GM18873 (cell line): ENCODE measurements around the gene KRT78.

Source experiments
- ATAC-seq: cut with Tn5 transposase; IDR thresholded peaks from one replicate; pipeline ENCODE4 v1.9.1; 2021; ENCODE audit warnings: mild to moderate bottlenecking, moderate library complexity, moderate number of reproducible peaks; ENCODE audit not compliant: unreplicated experiment, low FRiP score

The KRT78 gene

DNA sequence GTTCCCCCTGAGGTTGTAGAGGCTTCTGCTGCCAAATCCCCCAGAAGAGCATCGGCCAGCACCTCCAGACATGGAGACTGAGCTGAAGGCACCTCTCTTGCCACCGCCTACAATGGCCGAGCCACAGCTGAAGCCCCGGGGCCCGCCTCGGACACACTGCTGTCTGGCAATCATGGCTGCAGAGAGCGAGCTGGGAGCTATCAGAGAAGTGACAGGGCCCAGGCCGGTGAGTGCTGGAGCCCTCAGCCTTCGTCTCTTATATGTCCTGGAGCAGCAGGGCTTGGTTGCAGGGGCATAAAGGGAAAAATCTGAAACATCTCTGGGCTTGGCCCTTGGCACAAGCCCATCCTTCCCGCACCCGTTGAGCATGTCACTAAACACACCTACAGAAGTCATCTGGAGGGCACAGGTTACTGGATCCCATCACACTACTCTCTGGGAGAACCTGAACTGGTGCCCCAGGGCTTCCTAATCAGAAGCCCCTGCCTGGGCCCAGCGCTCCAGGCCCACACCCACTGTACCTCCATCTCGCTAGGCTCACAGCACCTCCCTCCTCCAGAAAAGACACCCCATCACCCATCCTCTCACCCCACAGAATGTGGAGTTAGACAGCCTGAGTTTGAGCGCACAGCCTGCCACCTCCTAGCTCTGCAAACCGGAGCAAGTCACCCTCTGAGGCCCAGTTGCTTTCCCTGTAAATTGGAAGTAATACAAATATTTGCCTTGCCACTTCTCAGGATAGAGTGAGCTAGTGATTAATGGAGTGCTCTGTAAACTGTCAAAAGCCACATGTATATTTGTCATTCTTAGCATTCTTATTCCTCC is 34.7 kb downstream of the KRT78 start, which contains the start of gene KRT4:
KRT4 (minus strand) TSS at position 232 of the 825 bp plus-strand sequence; CDS start at position 174, 58 bp downstream.
- ATAC-seq, result no peak

DNA sequence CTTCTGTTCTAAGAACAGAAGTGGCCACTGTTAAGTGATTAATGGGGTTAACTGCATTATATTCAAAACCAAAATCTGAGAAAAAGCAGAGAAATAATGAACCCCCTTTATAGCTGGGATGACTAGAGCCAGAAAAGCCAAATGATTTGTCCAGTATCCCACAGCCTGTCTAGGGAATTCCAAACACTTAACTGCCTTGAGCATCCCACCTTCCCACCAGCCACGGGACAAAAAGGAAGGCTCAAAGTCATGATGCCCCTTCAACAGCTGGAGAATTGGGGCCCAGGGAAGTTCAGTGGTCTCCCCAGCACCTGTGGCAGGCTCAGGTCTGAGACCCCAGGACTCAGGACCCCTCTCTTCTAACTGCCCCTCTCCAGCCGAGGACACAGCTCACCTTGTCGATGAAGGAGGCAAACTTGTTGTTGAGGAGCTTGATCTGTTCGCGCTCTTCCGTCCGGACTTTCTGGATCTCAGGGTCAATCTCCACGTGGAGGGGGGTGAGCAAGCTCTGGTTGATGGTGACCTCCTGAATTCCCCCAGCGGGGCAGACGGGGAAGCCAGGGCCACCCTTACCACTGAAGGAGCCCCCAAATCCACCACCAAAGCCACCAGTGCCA is 35.5 kb downstream of the KRT78 start:
- ATAC-seq, result no peak

GRCh38 chr12:52812749-52813148 is 36.0 kb downstream of the KRT78 start:
- ATAC-seq, result no peak

GRCh38 chr12:52812073-52812400 is 36.8 kb downstream of the KRT78 start:
- no peak for ATAC-seq

DNA sequence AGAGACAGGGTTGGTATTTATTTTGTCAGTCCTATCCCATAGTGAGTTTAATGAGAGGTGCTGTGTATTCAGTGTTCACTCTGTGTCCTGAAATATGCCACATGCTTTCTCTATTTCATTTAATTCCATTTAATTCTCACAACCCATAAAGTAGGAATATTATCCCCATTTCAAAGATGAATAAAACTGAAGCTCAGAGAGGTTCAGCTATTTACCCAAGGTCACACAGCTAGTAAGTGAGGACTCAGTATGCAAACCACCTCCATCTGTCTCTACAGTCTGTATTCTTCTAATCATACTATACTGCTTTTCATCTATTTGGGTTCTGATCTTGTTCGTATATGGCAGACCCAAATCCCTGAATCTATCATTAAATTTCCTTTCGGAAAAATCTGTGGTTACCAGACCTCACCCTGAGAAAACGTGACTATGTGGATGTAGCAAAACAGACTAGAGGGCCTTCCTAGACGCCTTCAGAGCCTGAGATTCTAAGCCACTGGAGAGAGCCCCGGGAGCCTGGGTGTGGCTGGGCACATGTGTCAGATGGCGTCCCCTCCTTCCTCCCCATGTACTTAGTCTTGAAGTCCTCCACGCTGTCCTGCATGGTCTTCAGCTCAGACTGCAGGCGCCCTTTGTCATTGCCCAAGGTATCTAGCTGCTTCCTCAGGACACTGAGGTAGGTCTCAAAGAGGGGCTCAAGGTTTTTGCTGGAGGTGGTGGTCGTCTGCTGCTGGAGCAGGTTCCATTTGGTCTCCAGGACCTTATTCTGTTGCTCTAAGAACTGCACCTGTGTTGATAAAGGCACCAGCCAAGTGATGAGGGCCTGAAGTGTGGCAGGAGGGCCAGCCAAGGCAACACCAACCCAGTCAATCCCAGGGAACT is 37.4 kb downstream of the KRT78 start:
- ATAC-seq, result no peak

DNA sequence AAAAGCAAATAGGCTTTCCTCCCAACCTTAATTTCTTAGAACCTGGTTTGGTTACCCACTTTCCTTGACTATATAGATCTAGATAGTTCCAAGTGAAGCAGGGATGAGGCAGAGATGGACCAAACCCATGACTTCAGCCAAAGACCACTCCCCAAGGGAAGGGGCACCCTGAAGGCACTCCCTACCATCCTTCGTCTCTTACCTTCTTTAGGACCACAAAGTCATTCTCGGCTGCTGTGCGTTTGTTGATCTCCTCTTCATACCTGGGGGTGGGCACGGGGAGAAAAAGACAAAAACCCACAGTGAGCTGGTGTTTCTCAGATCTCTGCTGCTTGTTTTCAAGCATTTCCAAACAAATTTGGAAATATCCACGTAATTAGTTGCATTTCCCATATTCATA is 38.2 kb downstream of the KRT78 start:
- ATAC-seq, result no peak

- no peak for ATAC-seq
These were observed 39.6 kb downstream of the KRT78 start for GRCh38 chr12:52809166-52809565.

- no peak for ATAC-seq
These were observed 40.1 kb downstream of the KRT78 start for GRCh38 chr12:52808573-52809160.

GRCh38 chr12:52807544-52808470 is 41.0 kb downstream of the KRT78 start:
- ATAC-seq, result no peak

DNA sequence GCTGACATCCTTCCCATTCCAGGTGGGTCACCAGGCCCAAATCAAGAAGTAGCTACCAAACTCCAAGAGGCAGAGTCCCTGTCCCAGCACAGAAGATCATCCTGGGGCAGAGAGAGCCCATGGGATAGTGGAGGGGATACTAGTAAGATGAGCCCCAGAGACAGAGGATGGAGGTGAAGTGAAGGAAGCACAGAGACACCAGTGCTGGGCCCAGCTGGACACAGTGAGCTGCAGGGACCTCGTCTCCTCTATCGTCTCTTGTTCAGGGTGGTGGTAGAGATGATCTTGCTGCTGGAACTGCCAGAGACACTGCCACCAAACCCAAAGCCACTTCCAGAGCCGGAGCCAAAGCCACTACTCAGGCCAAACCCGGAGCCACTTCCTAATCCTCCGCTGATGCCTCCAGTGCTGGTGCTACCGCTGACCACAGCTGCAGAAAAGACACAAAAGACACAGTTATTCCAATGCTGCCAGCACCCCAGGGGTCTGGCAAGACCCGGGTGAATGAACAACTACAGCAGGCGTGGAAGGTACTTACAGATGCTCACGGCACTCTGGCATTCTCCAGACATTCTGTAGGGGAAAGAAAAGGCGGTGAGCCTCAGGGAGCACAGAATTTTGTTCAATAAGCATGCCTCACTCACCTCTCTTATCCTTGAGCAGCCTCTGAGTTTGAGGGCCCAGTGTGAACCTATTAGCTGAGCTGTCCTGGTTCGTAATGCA is 41.8 kb downstream of the KRT78 start:
- ATAC-seq, result no peak

- no peak for ATAC-seq
These were observed 42.5 kb downstream of the KRT78 start for GRCh38 chr12:52806169-52806811.

- no peak for ATAC-seq
These were observed 43.1 kb downstream of the KRT78 start for GRCh38 chr12:52805739-52806138.

DNA sequence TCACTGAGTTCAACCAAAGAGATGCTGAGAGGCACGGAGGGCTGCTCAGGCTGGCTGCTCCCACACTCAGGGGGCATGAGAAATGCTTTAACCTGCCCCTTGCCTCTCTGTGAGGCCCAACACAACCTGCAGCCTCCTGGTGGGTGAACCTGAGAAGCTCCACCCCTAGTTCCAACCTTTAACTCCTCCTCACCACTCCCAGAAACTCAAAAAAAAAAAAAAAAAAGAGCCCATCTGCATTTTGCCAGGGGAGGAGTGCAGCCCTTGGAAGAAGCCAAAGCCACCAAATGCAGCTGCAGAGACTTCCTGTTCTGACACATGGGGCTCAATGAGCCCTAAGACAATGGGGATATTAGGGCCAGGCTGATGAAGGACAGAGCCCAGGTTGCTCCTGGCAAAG is 43.8 kb downstream of the KRT78 start:
- no peak for ATAC-seq

DNA sequence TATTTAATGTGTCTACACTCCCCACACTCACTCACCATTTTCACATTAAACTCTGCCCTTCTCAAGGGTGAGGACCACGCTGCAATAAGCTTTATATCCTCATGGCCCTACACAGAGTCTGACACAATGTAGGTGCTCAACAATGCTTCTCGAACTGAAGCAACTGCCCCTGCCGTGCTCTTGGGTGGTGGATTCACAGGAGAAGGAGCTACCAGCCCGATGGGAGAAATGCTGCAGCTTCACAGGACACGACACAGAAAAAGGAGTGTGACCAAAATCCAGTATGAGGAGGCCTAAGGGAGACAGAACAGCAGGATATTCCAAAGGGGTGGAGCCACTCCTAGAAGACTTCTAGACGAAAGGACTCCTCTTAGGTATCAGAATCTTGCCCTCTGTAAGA is 46.4 kb downstream of the KRT78 start:
- ATAC-seq, result no peak

GRCh38 chr12:52801773-52802172 is 47.0 kb downstream of the KRT78 start:
- no peak for ATAC-seq

- ATAC-seq, result no peak
These were observed 48.4 kb downstream of the KRT78 start for GRCh38 chr12:52800259-52800917.

GRCh38 chr12:52799505-52800211 is 49.1 kb downstream of the KRT78 start:
- no peak for ATAC-seq
